ENCODE measurements around the gene PRDM16. TPM values are rescaled to one million over a fixed set of nuclear protein-coding genes. Genes with fewer than 3 reads are reported as not detected.

PRDM16 gene
- total RNA-seq, 4 donors from 2014 or later: 0.41 to 0.95 TPM; not detected in 2

DNA sequence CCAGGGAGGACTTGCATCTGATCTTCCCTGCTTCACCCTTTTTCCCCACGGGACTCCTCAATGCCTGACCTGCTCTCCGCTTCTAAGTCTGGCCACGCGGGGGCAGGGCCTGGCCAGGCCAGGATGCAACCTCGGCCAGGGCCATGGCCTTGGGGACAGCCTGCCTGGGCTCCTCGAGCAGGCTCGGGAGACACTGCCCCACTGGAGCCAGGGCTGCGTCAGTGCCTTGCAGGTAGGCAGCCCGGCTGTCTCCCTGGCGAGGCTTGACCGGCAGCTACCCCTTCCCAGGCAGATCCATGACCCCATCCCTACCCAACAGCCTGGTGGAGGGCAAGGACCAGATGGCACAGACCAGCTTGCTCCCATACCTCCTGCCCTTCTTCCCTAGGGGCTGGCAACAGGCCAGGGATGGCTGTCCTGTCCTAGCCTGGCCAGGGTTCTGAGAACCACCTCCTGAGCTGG, 2.7 kb upstream of the PRDM16 start:
- H3K9me3 ChIP-seq: no peaks in the 10 kb centered on the region
- no peak overlapping the region for H3K4me3 ChIP-seq
- no peak overlapping the region for H3K27ac ChIP-seq
- peak; percentile 6 for DNase-seq
- H3K4me1 ChIP-seq: peaks cover 19 to 43% (median 28%) of the 10 kb centered on the region in 4 donors
- TF ChIP-seq, protein P1, sequence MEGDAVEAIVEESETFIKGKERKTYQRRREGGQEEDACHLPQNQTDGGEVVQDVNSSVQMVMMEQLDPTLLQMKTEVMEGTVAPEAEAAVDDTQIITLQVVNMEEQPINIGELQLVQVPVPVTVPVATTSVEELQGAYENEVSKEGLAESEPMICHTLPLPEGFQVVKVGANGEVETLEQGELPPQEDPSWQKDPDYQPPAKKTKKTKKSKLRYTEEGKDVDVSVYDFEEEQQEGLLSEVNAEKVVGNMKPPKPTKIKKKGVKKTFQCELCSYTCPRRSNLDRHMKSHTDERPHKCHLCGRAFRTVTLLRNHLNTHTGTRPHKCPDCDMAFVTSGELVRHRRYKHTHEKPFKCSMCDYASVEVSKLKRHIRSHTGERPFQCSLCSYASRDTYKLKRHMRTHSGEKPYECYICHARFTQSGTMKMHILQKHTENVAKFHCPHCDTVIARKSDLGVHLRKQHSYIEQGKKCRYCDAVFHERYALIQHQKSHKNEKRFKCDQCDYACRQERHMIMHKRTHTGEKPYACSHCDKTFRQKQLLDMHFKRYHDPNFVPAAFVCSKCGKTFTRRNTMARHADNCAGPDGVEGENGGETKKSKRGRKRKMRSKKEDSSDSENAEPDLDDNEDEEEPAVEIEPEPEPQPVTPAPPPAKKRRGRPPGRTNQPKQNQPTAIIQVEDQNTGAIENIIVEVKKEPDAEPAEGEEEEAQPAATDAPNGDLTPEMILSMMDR (IDR thresholded peaks at IDR 0.05): peak in 2 of 5 experiments; percentile 23 to 28
- TF ChIP-seq EP300 (IDR thresholded peaks at IDR 0.05; ENCODE audit: low read depth) (no peak), POLR2AphosphoS5 (IDR thresholded peaks at IDR 0.05) (no peak), POLR2A (IDR thresholded peaks at IDR 0.05) (no peak)
- intact Hi-C loops (cut with DNase I; ENCODE audit: low total_unique reads) (no loop called here), in situ Hi-C loops (cut with MboI; ENCODE audit: low pct_ligation_motif_present in 1 of 4, low pct_unique_long_range_greater_than_20kb in 1 of 4, low sequenced_read_pairs in 3 of 4) (no loop called here)
- peaks cover 94% of the 10 kb centered on the region for H3K27me3 ChIP-seq
- no peaks in the 10 kb centered on the region for H3K36me3 ChIP-seq
- 66% methylated on average over 9 of the region's 11 CpGs; no CpG with 5 or more reads in 1 of the 2 donors for WGBS, 2 donors (ENCODE audit: low coverage in 1 of 2)

DNA sequence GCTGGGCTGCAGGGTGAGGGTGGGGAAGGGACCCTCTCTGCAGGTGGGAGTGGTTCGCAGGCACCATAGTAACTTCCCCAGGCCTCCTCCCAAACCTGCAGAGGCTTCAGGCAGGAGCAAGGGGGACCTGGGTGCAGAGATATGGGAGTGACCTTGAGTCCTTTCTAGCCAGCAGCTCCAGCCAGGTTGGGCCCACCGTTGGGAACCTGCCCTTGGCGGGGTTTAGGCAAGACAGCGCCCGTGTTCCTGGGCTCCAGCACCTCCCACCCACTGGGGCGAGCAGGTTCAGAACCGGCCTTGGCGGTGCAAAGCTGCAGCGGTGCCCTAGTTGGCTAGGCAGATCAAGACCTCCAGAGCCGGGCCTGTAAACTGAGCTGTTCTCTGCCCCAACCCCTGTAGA, 2.2 kb upstream of the PRDM16 start:
- H3K4me3 ChIP-seq: no peak overlapping the region
- in situ Hi-C loops (cut with MboI; ENCODE audit: low pct_ligation_motif_present in 1 of 4, low pct_unique_long_range_greater_than_20kb in 1 of 4, low sequenced_read_pairs in 3 of 4): no loop called here
- DNase-seq: no peak
- no peak for TF ChIP-seq EP300 (IDR thresholded peaks at IDR 0.05; ENCODE audit: low read depth)
- no peak for TF ChIP-seq POLR2AphosphoS5 (IDR thresholded peaks at IDR 0.05)
- TF ChIP-seq POLR2A (IDR thresholded peaks at IDR 0.05): no peak
- TF ChIP-seq, protein P1 (IDR thresholded peaks at IDR 0.05): no peak
- 86% methylated on average over 10 of the region's 10 CpGs; no CpG with 5 or more reads in 1 of the 2 donors for WGBS, 2 donors (ENCODE audit: low coverage in 1 of 2)
- H3K27me3 ChIP-seq: peaks cover 94% of the 10 kb centered on the region
- H3K27ac ChIP-seq: no peak overlapping the region
- no peaks in the 10 kb centered on the region for H3K9me3 ChIP-seq
- intact Hi-C loops (cut with DNase I; ENCODE audit: low total_unique reads): no loop called here
- peaks cover 19 to 43% (median 28%) of the 10 kb centered on the region in 4 donors for H3K4me1 ChIP-seq
- H3K36me3 ChIP-seq: no peaks in the 10 kb centered on the region

DNA sequence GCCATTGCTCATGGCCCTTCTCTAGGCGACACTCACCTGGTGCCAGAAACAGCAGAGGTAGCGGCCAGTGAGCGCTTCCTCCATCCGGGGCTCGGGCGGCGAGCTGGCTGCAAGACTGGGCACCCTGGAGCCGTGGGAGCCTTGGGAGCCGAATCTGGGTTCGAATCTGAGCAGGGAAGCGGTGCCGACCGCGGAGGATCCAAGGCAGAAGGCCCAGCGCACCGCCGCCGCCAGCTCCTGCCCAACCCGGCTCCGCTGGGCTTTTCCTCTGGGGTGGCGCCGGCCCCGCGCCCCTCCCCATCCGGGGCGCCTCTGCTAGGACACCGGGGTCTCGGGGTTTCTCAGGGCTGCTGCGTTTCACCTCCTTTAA, 1.7 kb upstream of the PRDM16 start:
- no peak overlapping the region for H3K4me3 ChIP-seq

DNA sequence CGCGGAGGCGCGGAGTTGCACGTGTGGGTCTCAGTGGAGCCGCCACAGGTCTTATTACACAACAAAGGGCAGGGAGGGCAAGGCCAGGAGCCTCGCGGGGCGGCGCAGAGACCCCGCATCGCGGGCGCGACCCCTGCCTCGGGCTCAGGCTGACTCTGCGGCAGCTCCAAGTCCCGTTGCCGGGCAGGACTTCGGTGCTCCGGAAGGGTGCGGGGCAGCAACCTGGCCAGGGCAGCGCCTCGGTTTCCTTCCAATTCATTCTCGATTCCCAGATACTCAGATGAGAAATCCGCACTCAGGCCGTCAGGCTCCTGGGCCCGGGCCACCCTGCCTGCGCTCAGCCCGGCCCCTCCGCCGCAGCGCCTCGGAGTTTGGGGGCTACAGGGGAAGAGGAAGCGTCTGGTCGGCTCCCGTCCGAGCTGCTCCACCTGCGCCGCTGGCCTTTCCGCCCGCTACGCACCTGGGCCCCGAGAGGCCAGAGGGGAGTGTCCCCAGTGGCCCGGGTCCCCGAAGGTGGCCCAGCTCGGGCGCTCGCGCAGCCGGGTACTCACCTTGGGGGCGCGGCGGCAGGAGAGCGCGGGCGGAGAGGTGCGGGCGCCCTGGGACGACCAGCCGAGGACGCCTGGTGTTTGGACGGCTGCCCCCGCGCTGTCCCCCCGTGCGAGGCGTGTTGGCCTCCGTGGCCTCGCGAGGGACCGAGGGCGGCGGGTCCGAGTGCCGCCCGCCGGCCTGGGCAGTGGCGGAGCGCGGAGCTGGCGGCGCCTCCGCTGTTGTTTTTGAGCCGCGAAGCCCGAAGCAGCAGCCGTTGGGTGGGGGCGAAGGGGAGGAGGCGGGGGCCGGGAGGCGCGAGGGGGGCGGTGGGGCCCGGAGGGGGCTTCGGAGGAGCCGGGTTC, 1.1 kb upstream of the PRDM16 start:
- intact Hi-C loops (cut with DNase I; ENCODE audit: low total_unique reads) (no loop called here), in situ Hi-C loops (cut with MboI; ENCODE audit: low pct_ligation_motif_present in 1 of 4, low pct_unique_long_range_greater_than_20kb in 1 of 4, low sequenced_read_pairs in 3 of 4) (no loop called here)
- 6% methylated on average over 45 of the region's 97 CpGs; no CpG with 5 or more reads in 1 of the 2 donors for WGBS, 2 donors (ENCODE audit: low coverage in 1 of 2)
- Histone ChIP-seq H3K27me3 (peaks cover 94% of the 10 kb centered on the region), H3K36me3 (no peaks in the 10 kb centered on the region), H3K4me1 (peaks cover 19 to 39% (median 28%) of the 10 kb centered on the region in 4 donors), H3K27ac (peak overlapping the region in 1 of 4 donors; percentile 46), H3K4me3 (peak overlapping the region in 3 of 4 donors; percentile 23 to 51 (median 27)), H3K9me3 (no peaks in the 10 kb centered on the region)
- DNase-seq: no peak
- TF ChIP-seq, protein P1 (IDR thresholded peaks at IDR 0.05): no peak
- TF ChIP-seq POLR2A (IDR thresholded peaks at IDR 0.05): no peak
- no peak for TF ChIP-seq EP300 (IDR thresholded peaks at IDR 0.05; ENCODE audit: low read depth)
- no peak for TF ChIP-seq POLR2AphosphoS5 (IDR thresholded peaks at IDR 0.05)

More for the DNA sequence above, 1.7 kb upstream of the PRDM16 start:
- no peak overlapping the region for H3K27ac ChIP-seq
- 42% methylated on average over 8 of the region's 29 CpGs; no CpG with 5 or more reads in 1 of the 2 donors for WGBS, 2 donors (ENCODE audit: low coverage in 1 of 2)
- TF ChIP-seq POLR2A (IDR thresholded peaks at IDR 0.05): no peak
- no peak for TF ChIP-seq POLR2AphosphoS5 (IDR thresholded peaks at IDR 0.05)
- TF ChIP-seq EP300 (IDR thresholded peaks at IDR 0.05; ENCODE audit: low read depth): no peak
- in situ Hi-C loops (cut with MboI; ENCODE audit: low pct_ligation_motif_present in 1 of 4, low pct_unique_long_range_greater_than_20kb in 1 of 4, low sequenced_read_pairs in 3 of 4) (no loop called here), intact Hi-C loops (cut with DNase I; ENCODE audit: low total_unique reads) (no loop called here)
- no peak for DNase-seq
- no peaks in the 10 kb centered on the region for H3K36me3 ChIP-seq
- peaks cover 19 to 43% (median 28%) of the 10 kb centered on the region in 4 donors for H3K4me1 ChIP-seq
- peaks cover 94% of the 10 kb centered on the region for H3K27me3 ChIP-seq
- no peaks in the 10 kb centered on the region for H3K9me3 ChIP-seq
